HL-60 (cell line): ENCODE data around the gene TIMM23.
A peak's percentile ranks its signal among the peaks of the same experiment; 100 is the strongest.

Experiments used
- DNase-seq, 2 experiments: peaks; one replicate each; pipeline ENCODE4 v3.0.0-alpha.2; 2010 to 2020; ENCODE audit warnings: low read depth in 1 of 2, low spot score in 1 of 2
- H3K27ac ChIP-seq: fragments of 250-450 bp; sonication (Bioruptor Pico); replicated peaks from 2 replicates; pipeline ENCODE4 v1.5.1; 2020; ENCODE audit warnings: mild to moderate bottlenecking, moderate library complexity
- H3K27me3 ChIP-seq: fragments of 250-450 bp; sonication (Bioruptor Pico); 2 replicates; pipeline ENCODE4 v1.5.1; 2021; ENCODE audit warnings: mild to moderate bottlenecking, moderate library complexity; ENCODE audit not compliant: insufficient read depth, poor library complexity, severe bottlenecking
- H3K4me3 ChIP-seq: replicated peaks from 2 replicates; pipeline ENCODE4 v1.5.1; 2011; ENCODE audit warnings: mild to moderate bottlenecking, control low read depth, low read length; ENCODE audit not compliant: insufficient read depth
- GABPA ChIP-seq: IDR thresholded peaks from 2 replicates; pipeline ENCODE4 v1.6.1; 2012; ENCODE audit warnings: low read depth
- POLR2AphosphoS5 ChIP-seq: IDR thresholded peaks from 2 replicates; pipeline ENCODE4 v1.6.1; 2012; ENCODE audit warnings: low read depth
- REST ChIP-seq: IDR thresholded peaks from 2 replicates; pipeline ENCODE4 v1.6.1; 2012; ENCODE audit warnings: low read depth; ENCODE audit not compliant: insufficient replicate concordance
- SPI1 ChIP-seq: IDR thresholded peaks from 2 replicates; pipeline ENCODE4 v1.6.1; 2012; ENCODE audit warnings: low read depth, mild to moderate bottlenecking, borderline replicate concordance
- TF ChIP-seq, protein P1 (sequence below): IDR thresholded peaks from one replicate; pipeline ENCODE4 v1.5.1; 2011; ENCODE audit warnings: low read length, control low read depth, inconsistent platforms; ENCODE audit not compliant: insufficient read depth

The TIMM23 gene

DNA sequence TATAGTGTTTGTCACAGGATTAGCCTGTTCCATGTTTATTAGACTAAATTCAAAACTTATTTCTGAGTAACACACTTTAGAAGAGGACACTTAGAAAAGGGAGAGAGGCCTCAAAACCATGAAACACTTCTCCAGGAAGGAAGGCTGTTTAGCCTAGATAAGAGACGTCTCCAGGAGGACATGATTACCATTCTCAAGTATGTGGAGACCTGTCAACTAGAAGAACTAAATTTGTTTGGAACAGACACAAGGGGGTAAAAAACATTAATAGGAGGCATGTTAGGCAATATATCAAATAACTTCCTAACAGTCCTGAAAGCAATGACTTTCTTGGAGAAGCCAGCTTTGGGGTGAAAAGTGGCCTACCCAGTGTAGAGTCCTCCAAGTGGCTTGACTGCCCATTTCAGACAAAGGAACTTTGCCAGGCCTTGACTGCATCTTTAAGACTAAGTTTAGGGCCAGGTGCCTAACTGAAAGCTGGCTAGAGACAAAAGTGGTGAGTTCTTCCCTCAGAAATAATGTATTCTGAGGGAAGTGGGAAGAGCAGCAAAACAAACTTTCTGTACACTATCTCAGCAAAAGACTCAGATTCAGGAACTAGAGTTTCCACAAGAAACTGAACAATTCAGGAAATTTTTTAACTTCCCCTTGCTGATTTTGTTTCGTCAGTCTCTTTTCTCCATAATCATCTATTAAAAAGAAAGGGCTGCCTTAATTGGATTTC lies 46.3 kb downstream of the TIMM23 start:
- H3K27ac ChIP-seq, result peak overlapping the region; percentile 62; the same call in 1 of the 2 replicates
- DNase-seq, result no peak
- no peak overlapping the region for H3K4me3 ChIP-seq
- H3K27me3 ChIP-seq, result no peaks in the 10 kb centered on the region
- TF ChIP-seq REST, result no peak
- TF ChIP-seq GABPA, result no peak
- peak; percentile 45; the same call in 1 of the 2 replicates for TF ChIP-seq SPI1

- peak overlapping the region; percentile 62; the same call in 1 of the 2 replicates for H3K27ac ChIP-seq
- no peak for DNase-seq
- peak overlapping the region; percentile 35 for H3K4me3 ChIP-seq
- no peaks in the 10 kb centered on the region for H3K27me3 ChIP-seq
- no peak for TF ChIP-seq SPI1
- no peak for TF ChIP-seq POLR2AphosphoS5
- TF ChIP-seq, protein P1, sequence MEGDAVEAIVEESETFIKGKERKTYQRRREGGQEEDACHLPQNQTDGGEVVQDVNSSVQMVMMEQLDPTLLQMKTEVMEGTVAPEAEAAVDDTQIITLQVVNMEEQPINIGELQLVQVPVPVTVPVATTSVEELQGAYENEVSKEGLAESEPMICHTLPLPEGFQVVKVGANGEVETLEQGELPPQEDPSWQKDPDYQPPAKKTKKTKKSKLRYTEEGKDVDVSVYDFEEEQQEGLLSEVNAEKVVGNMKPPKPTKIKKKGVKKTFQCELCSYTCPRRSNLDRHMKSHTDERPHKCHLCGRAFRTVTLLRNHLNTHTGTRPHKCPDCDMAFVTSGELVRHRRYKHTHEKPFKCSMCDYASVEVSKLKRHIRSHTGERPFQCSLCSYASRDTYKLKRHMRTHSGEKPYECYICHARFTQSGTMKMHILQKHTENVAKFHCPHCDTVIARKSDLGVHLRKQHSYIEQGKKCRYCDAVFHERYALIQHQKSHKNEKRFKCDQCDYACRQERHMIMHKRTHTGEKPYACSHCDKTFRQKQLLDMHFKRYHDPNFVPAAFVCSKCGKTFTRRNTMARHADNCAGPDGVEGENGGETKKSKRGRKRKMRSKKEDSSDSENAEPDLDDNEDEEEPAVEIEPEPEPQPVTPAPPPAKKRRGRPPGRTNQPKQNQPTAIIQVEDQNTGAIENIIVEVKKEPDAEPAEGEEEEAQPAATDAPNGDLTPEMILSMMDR, result no peak
- no peak for TF ChIP-seq REST
- TF ChIP-seq GABPA, result no peak
Observed at GRCh38 chr10:46019177-46019528, 46.9 kb downstream of the TIMM23 start.

DNA sequence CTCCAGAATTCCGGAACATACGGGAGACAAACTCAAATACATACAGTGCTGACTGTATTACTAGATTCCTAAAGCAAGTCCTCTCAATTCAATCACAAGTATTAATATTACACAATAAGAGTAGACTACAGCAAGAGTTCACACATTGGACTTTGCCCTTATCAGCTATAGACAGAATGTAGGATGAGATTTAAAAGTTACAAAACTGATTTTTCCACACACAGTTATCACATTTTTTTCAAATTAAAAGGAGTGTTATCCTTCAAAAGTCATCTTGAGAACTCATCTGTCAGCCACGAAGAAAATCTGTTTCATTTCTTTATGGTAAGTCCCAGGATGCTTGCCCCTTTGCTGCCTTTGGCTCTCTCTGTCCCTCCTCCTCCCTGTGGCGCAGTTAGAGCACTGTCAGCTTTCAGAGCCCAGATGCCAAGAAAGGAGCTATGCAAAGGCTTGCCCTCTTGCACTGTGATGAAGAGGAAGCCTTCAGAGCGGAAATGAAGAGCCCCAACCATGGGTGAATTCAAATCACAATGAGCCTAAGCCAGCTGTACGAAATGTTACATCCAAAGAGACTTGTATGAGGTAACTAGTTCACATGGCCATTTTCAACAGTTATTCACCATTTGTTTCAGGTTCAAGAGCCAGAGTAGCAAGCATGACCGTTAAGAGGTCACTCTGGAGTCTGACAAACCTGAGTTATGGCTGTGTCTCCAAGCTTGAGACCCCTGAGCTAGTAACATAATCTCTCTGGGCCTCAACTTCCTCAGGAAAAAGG lies 47.5 kb downstream of the TIMM23 start:
- H3K27me3 ChIP-seq, result no peaks in the 10 kb centered on the region
- H3K27ac ChIP-seq, result peak overlapping the region; percentile 62
- H3K4me3 ChIP-seq, result peak overlapping the region; percentile 35
- DNase-seq, result peak; percentile 67 to 88
- TF ChIP-seq POLR2AphosphoS5 (no peak; the same call in 1 of the 2 replicates), SPI1 (peak; percentile 72; the same call in 1 of the 2 replicates), REST (no peak), GABPA (no peak)
- TF ChIP-seq, protein P1, result no peak
